Endothelial cell of umbilical vein (primary cell): Measurements from ENCODE around the gene ZNF598. TPM values are rescaled to one million over a fixed set of nuclear protein-coding genes. Genes with fewer than 3 reads are reported as not detected.

Source experiments
- BruUV-seq: library from RNA; stranded (reverse); fragments of 400-500 nt; replicated peaks from 2 replicates; lab custom pipeline; 2021; lab: Mats Ljungman, UMichigan
- CTCF ChIA-PET: fragments of 300-600, 350-600 bp; sonication (Branson Sonifier 250); formaldehyde crosslinking; loops from one replicate; lab custom pipeline; 2021; ENCODE audit warnings: antibody characterized with exemption, inconsistent platforms; lab: Charles Lee
- POLR2A ChIA-PET: fragments of 300-600, 350-600 bp; sonication (Branson Sonifier 250); formaldehyde crosslinking; loops from one replicate; lab custom pipeline; 2021; ENCODE audit warnings: antibody characterized with exemption, inconsistent platforms; lab: Charles Lee
- DNase-seq: peaks from one replicate; pipeline ENCODE4 v3.0.0-alpha.2; 2011; ENCODE audit warnings: low read depth, low spot score
- FAIRE-seq: peaks from 2 replicates; lab custom pipeline; 2011; peaks lifted over from hg19 to GRCh38; lab: Jason Lieb, UNC
- H2AFZ ChIP-seq: 2 replicates; pipeline ENCODE4 v1.6.0; 2012; ENCODE audit warnings: low read depth, low read length, control low read depth, inconsistent platforms
- H3K27ac ChIP-seq: 2 replicates; pipeline ENCODE4 v1.5.1; 2011; ENCODE audit warnings: low read depth, mild to moderate bottlenecking, control low read depth, low read length, moderate library complexity; ENCODE audit not compliant: insufficient read depth
- H3K27me3 ChIP-seq, 2 experiments: 2 replicates each; pipeline versions ENCODE4 v1.6.0 to v1.6.1; 2011; ENCODE audit warnings: low read length in 2 of 2, mixed read lengths in 1 of 2; ENCODE audit not compliant: control insufficient read depth in 2 of 2, insufficient read depth in 2 of 2
- H3K36me3 ChIP-seq, 2 experiments: 2 replicates in 1 of 2; 3 replicates in 1 of 2; pipeline ENCODE4 v1.5.1; 2011; ENCODE audit warnings: low read length in 2 of 2, mild to moderate bottlenecking in 1 of 2, moderate library complexity in 1 of 2; ENCODE audit not compliant: control insufficient read depth in 2 of 2, insufficient read depth in 2 of 2; ENCODE audit errors: extremely low read depth in 1 of 2
- H3K4me1 ChIP-seq: 3 replicates; pipeline ENCODE4 v1.5.1; 2011; ENCODE audit warnings: mild to moderate bottlenecking, low read length; ENCODE audit not compliant: control insufficient read depth, insufficient read depth; ENCODE audit errors: extremely low read depth
- H3K4me2 ChIP-seq: 2 replicates; pipeline ENCODE4 v1.6.1; 2011; ENCODE audit warnings: low read length, control low read depth, mixed read lengths; ENCODE audit not compliant: insufficient read depth
- H3K4me3 ChIP-seq, 3 experiments: fragments of 200-600 bp in 1 of 3; sonication (generic), shearing (Covaris generic) in 1 of 3; replicated peaks in 1 of 3; 2 replicates each; pipeline ENCODE4 v1.5.1; 2011 to 2016; ENCODE audit warnings: control low read depth in 3 of 3, low read length in 3 of 3, mild to moderate bottlenecking in 2 of 3, inconsistent platforms in 1 of 3, low read depth in 1 of 3, moderate library complexity in 1 of 3; ENCODE audit not compliant: insufficient read depth in 1 of 3
- H3K79me2 ChIP-seq: 2 replicates; pipeline ENCODE4 v1.6.0; 2012; ENCODE audit warnings: low read length, inconsistent platforms; ENCODE audit not compliant: control insufficient read depth, insufficient read depth
- H3K9ac ChIP-seq: replicated peaks from 2 replicates; pipeline ENCODE3; 2011; ENCODE audit warnings: low read length, control low read depth; ENCODE audit not compliant: insufficient read depth; ENCODE audit errors: extremely low read depth
- H3K9me1 ChIP-seq: replicated peaks from 3 replicates; pipeline ENCODE4 v1.6.0; 2011; ENCODE audit warnings: mild to moderate bottlenecking, low read length; ENCODE audit not compliant: control insufficient read depth, insufficient read depth; ENCODE audit errors: extremely low read depth
- H3K9me3 ChIP-seq: replicated peaks from 2 replicates; pipeline ENCODE4 v1.5.1; 2012; ENCODE audit warnings: low read length, inconsistent platforms; ENCODE audit not compliant: control insufficient read depth, insufficient read depth
- H4K20me1 ChIP-seq: replicated peaks from 2 replicates; pipeline ENCODE3; 2011; ENCODE audit warnings: mild to moderate bottlenecking, low read length; ENCODE audit not compliant: control insufficient read depth, insufficient read depth; ENCODE audit errors: extremely low read depth
- CTCF ChIP-seq, 2 donors: IDR thresholded peaks; 1 replicate in 1 of 2; 2 replicates in 1 of 2; pipeline ENCODE4 v1.5.1; 2011; ENCODE audit warnings: low read length in 2 of 2, mild to moderate bottlenecking in 2 of 2, moderate library complexity in 2 of 2, control low read depth in 1 of 2, inconsistent platforms in 1 of 2, low read depth in 1 of 2; ENCODE audit not compliant: insufficient read depth in 1 of 2; ENCODE audit errors: extremely low read depth in 1 of 2
- EZH2 ChIP-seq: IDR thresholded peaks from 2 replicates; pipeline ENCODE4 v1.6.1; 2012; ENCODE audit warnings: borderline replicate concordance, low read depth, mild to moderate bottlenecking, moderate library complexity, low read length, inconsistent platforms; ENCODE audit not compliant: severe bottlenecking
- FOS ChIP-seq: IDR thresholded peaks from 2 replicates; pipeline ENCODE4 v1.6.1; 2011; ENCODE audit warnings: mild to moderate bottlenecking, low read length, moderate library complexity, borderline replicate concordance; ENCODE audit not compliant: insufficient read depth
- GATA2 ChIP-seq: IDR thresholded peaks from 2 replicates; pipeline ENCODE4 v1.7.0; 2011; ENCODE audit warnings: low read depth, mild to moderate bottlenecking, moderate library complexity, mixed read lengths, low read length; ENCODE audit not compliant: insufficient read length, insufficient read depth
- JUN ChIP-seq: IDR thresholded peaks from 2 replicates; pipeline ENCODE4 v1.6.1; 2011; ENCODE audit warnings: borderline replicate concordance, low read depth; ENCODE audit not compliant: insufficient read length, insufficient read depth
- MAX ChIP-seq: IDR thresholded peaks from 2 replicates; pipeline ENCODE4 v1.6.1; 2011; ENCODE audit not compliant: insufficient read depth, insufficient read length
- MYC ChIP-seq: IDR thresholded peaks from one replicate; pipeline ENCODE4 v1.6.1; 2011; ENCODE audit warnings: mild to moderate bottlenecking, low read depth, low read length
- POLR2A ChIP-seq: IDR thresholded peaks from 2 replicates; pipeline ENCODE4 v1.6.1; 2012; ENCODE audit warnings: low read depth, mild to moderate bottlenecking, control low read depth, low read length
- POLR2AphosphoS5 ChIP-seq: IDR thresholded peaks from 2 replicates; pipeline ENCODE4 v1.6.1; 2012; ENCODE audit warnings: low read depth, mild to moderate bottlenecking, control low read depth, low read length, moderate library complexity; ENCODE audit not compliant: insufficient read depth
- dilution Hi-C: fragments of 300-500 bp; cut with MboI; formaldehyde crosslinking; loops from one replicate; pipeline ENCODE4 v1.15.0; 2019; ENCODE audit warnings: low sequenced_read_pairs; ENCODE audit not compliant: extremely low pct_ligation_motif_present
- intact Hi-C: fragments of 100-400 bp; cut with micrococcal nuclease; formaldehyde crosslinking; loops from one replicate; pipeline ENCODE4 v1.10.0; 2022
- polyA plus RNA-seq, 4 experiments: library from polyadenylated mRNA; depleted of rRNA in 3 of 4; stranded (reverse) in 3 of 4; unstranded in 1 of 4; fragments of >200 nt; gene quantifications; 2 replicates each; pipeline versions ENCODE4 v1.2.1 to v1.2.3, GENCODE V29; 2011 to 2012; ENCODE audit warnings: missing spikeins in 1 of 4
- total RNA-seq: library from RNA; stranded (reverse); gene quantifications from 2 replicates; pipeline ENCODE4 v1.2.3, GENCODE V29; 2021

ZNF598 gene
- total and polyA plus RNA-seq, 2 donors (not counting 3 experiments of a cell fraction or from before 2014, with no cell fraction given) = 43.3 to 67.0 TPM

GRCh38 chr16:2032285-2033056 is 22.9 kb upstream of the ZNF598 start:
- TF ChIP-seq GATA2 (no peak), MAX (no peak), POLR2A (no peak), JUN (no peak), POLR2AphosphoS5 (no peak), CTCF (IDR thresholded peaks at IDR 0.05; ENCODE audit: extremely low read depth in 1 of 2, insufficient read depth in 1 of 2, low read depth in 1 of 2, low read length in 2 of 2) (no peak), EZH2 (no peak), MYC (no peak), FOS (no peak)
- peaks cover 24% of the 10 kb centered on the region for H3K79me2 ChIP-seq
- H3K4me3 ChIP-seq = no peak overlapping the region
- peak overlapping the region; percentile 9 for H3K4me2 ChIP-seq
- no peaks in the 10 kb centered on the region for H4K20me1 ChIP-seq
- peaks cover 0 to 4% of the 10 kb centered on the region in 2 experiments for H3K36me3 ChIP-seq
- intact Hi-C loops = loop anchor here (1.0 kb wide), 1 partner anchor 15 kb away; the partner anchor contains the start of genes NTHL1 and TSC2
- peak overlapping the region; percentile 77 for H3K27ac ChIP-seq
- no peak for DNase-seq
- no peaks in the 10 kb centered on the region for H3K27me3 ChIP-seq
- no peaks in the 10 kb centered on the region for H3K9me1 ChIP-seq
- ChIA-PET POLR2A (interaction anchor here (0.6 to 1.2 kb wide), 2 partner anchors 123 to 505 kb away, joined by 4 read pairs; partner anchors contain the start of genes PDPK1 and TRAF7), CTCF (interaction anchor here (0.8 to 3.6 kb wide), 5 partner anchors 9 to 108 kb away, joined by 4 to 21 read pairs (median 12); partner anchors contain the start of genes NTHL1 and TSC2)
- peak; percentile 40 for FAIRE-seq
- H3K9me3 ChIP-seq = no peaks in the 10 kb centered on the region
- H2AFZ ChIP-seq = no peak overlapping the region
- no peak overlapping the region for H3K9ac ChIP-seq
- dilution Hi-C loops = loop anchor here (25.0 kb wide), 1 partner anchor 130 kb away; the partner anchor contains the start of gene TRAF7
- BruUV-seq = no TSS peak
- peaks cover 58% of the 10 kb centered on the region for H3K4me1 ChIP-seq
